Endothelial cell of umbilical vein (primary cell): ENCODE data around the gene C6.

Source experiments
- CTCF ChIP-seq, 2 donors: IDR thresholded peaks; 1 replicate in 1 of 2; 2 replicates in 1 of 2; pipeline ENCODE4 v1.5.1; 2011; ENCODE audit warnings: low read length in 2 of 2, mild to moderate bottlenecking in 2 of 2, moderate library complexity in 2 of 2, control low read depth in 1 of 2, inconsistent platforms in 1 of 2, low read depth in 1 of 2; ENCODE audit not compliant: insufficient read depth in 1 of 2; ENCODE audit errors: extremely low read depth in 1 of 2
- EZH2 ChIP-seq: IDR thresholded peaks from 2 replicates; pipeline ENCODE4 v1.6.1; 2012; ENCODE audit warnings: borderline replicate concordance, low read depth, mild to moderate bottlenecking, moderate library complexity, low read length, inconsistent platforms; ENCODE audit not compliant: severe bottlenecking
- FOS ChIP-seq: IDR thresholded peaks from 2 replicates; pipeline ENCODE4 v1.6.1; 2011; ENCODE audit warnings: mild to moderate bottlenecking, low read length, moderate library complexity, borderline replicate concordance; ENCODE audit not compliant: insufficient read depth
- GATA2 ChIP-seq: IDR thresholded peaks from 2 replicates; pipeline ENCODE4 v1.7.0; 2011; ENCODE audit warnings: low read depth, mild to moderate bottlenecking, moderate library complexity, mixed read lengths, low read length; ENCODE audit not compliant: insufficient read length, insufficient read depth
- JUN ChIP-seq: IDR thresholded peaks from 2 replicates; pipeline ENCODE4 v1.6.1; 2011; ENCODE audit warnings: borderline replicate concordance, low read depth; ENCODE audit not compliant: insufficient read length, insufficient read depth
- MAX ChIP-seq: IDR thresholded peaks from 2 replicates; pipeline ENCODE4 v1.6.1; 2011; ENCODE audit not compliant: insufficient read depth, insufficient read length
- MYC ChIP-seq: IDR thresholded peaks from one replicate; pipeline ENCODE4 v1.6.1; 2011; ENCODE audit warnings: mild to moderate bottlenecking, low read depth, low read length
- POLR2A ChIP-seq: IDR thresholded peaks from 2 replicates; pipeline ENCODE4 v1.6.1; 2012; ENCODE audit warnings: low read depth, mild to moderate bottlenecking, control low read depth, low read length
- POLR2AphosphoS5 ChIP-seq: IDR thresholded peaks from 2 replicates; pipeline ENCODE4 v1.6.1; 2012; ENCODE audit warnings: low read depth, mild to moderate bottlenecking, control low read depth, low read length, moderate library complexity; ENCODE audit not compliant: insufficient read depth

GRCh38 chr5:41219658-41220269 is 6.4 kb upstream of the C6 start:
- TF ChIP-seq CTCF (IDR thresholded peaks at IDR 0.05; ENCODE audit: extremely low read depth in 1 of 2, insufficient read depth in 1 of 2, low read depth in 1 of 2, low read length in 2 of 2) (no peak), GATA2 (no peak), POLR2A (no peak), POLR2AphosphoS5 (no peak), MYC (no peak), MAX (no peak), EZH2 (no peak), JUN (no peak), FOS (no peak)
